Neural cell (in vitro differentiated cells): Measurements from ENCODE around the gene EMID1. TPM values are rescaled to one million over a fixed set of nuclear protein-coding genes. Genes with fewer than 3 reads are reported as not detected.

Experiments
- H2AFZ ChIP-seq: fragments of 200-600, 300-800 bp; sonication (generic), shearing (Covaris generic); 2 replicates; pipeline ENCODE4 v1.6.0; 2014; ENCODE audit warnings: low read depth, mild to moderate bottlenecking, antibody characterized with exemption, low read length, moderate library complexity
- H3F3A ChIP-seq: fragments of 200-600 bp; shearing (Covaris generic); 2 replicates; pipeline ENCODE4 v1.6.1; 2016; ENCODE audit warnings: mild to moderate bottlenecking, moderate library complexity, mixed read lengths, antibody characterized with exemption, low read length; ENCODE audit not compliant: insufficient read depth, poor library complexity, severe bottlenecking
- H3K27ac ChIP-seq: fragments of 200-600, 300-800 bp; sonication (generic), shearing (Covaris generic); 2 replicates; pipeline ENCODE4 v1.5.1; 2014; ENCODE audit warnings: mild to moderate bottlenecking, low read length, moderate library complexity
- H3K27me3 ChIP-seq: fragments of 300-800, 200-600 bp; sonication (generic), shearing (Covaris generic); 2 replicates; pipeline ENCODE4 v1.6.0; 2014; ENCODE audit warnings: mild to moderate bottlenecking, low read depth, low read length, moderate library complexity; ENCODE audit not compliant: insufficient read depth
- H3K36me3 ChIP-seq: fragments of 300-800, 200-600 bp; sonication (generic), shearing (Covaris generic); 2 replicates; pipeline ENCODE4 v1.5.1; 2014; ENCODE audit warnings: mild to moderate bottlenecking, antibody characterized with exemption, low read length, moderate library complexity; ENCODE audit not compliant: insufficient read depth
- H3K4me2 ChIP-seq: fragments of 300-800, 200-600 bp; sonication (generic), shearing (Covaris generic); 2 replicates; pipeline ENCODE4 v1.6.0; 2014; ENCODE audit warnings: mild to moderate bottlenecking, low read length
- H3K4me3 ChIP-seq: fragments of 300-800, 200-600 bp; sonication (generic), shearing (Covaris generic); 2 replicates; pipeline ENCODE4 v1.5.1; 2014; ENCODE audit warnings: mild to moderate bottlenecking, low read length, moderate library complexity
- H3K79me2 ChIP-seq: fragments of 200-600 bp; shearing (Covaris generic); replicated peaks from 2 replicates; pipeline ENCODE4 v1.6.0; 2014; ENCODE audit warnings: mild to moderate bottlenecking, low read length, moderate library complexity; ENCODE audit not compliant: insufficient read depth
- H3K9ac ChIP-seq: fragments of 300-800, 200-600 bp; sonication (generic), shearing (Covaris generic); 2 replicates; pipeline ENCODE4 v1.6.1; 2016; ENCODE audit warnings: mild to moderate bottlenecking, low read length, mixed read lengths
- H3K9me2 ChIP-seq: fragments of 200-600 bp; shearing (Covaris generic); 2 replicates; pipeline ENCODE4 v1.6.1; 2016; ENCODE audit warnings: mild to moderate bottlenecking, low read length, mixed read lengths; ENCODE audit not compliant: insufficient read depth
- H3K9me3 ChIP-seq: fragments of 200-600, 300-800 bp; sonication (generic), shearing (Covaris generic); 2 replicates; pipeline ENCODE4 v1.6.1; 2016; ENCODE audit warnings: mild to moderate bottlenecking, mixed run types, low read length, moderate library complexity, mixed read lengths
- H4K20me1 ChIP-seq: fragments of 200-600 bp; shearing (Covaris generic); 2 replicates; pipeline ENCODE4 v1.6.1; 2016; ENCODE audit warnings: mild to moderate bottlenecking, mixed run types; ENCODE audit not compliant: insufficient read depth
- CTCF ChIP-seq: fragments of 450-650 bp; IDR thresholded peaks from 2 replicates; pipeline ENCODE4 v1.5.1; 2014; ENCODE audit warnings: antibody characterized with exemption, mild to moderate bottlenecking, moderate library complexity; ENCODE audit not compliant: poor library complexity, severe bottlenecking
- EP300 ChIP-seq: fragments of 450-650 bp; conservative IDR thresholded peaks from 2 replicates; pipeline ENCODE4 v1.6.1; 2014; ENCODE audit warnings: antibody characterized with exemption, mild to moderate bottlenecking, moderate library complexity; ENCODE audit not compliant: poor library complexity, severe bottlenecking
- EZH2 ChIP-seq: fragments of 200-600, 300-800 bp; shearing (Covaris generic), sonication (generic); IDR thresholded peaks from 2 replicates; pipeline ENCODE4 v1.6.1; 2014; ENCODE audit warnings: antibody characterized with exemption, low read length, borderline replicate concordance, mild to moderate bottlenecking; ENCODE audit not compliant: insufficient read depth, poor library complexity, severe bottlenecking
- MXI1 ChIP-seq: fragments of 450-650 bp; conservative IDR thresholded peaks from 2 replicates; pipeline ENCODE4 v1.6.1; 2014; ENCODE audit warnings: antibody characterized with exemption, mild to moderate bottlenecking; ENCODE audit not compliant: poor library complexity, severe bottlenecking
- POLR2AphosphoS5 ChIP-seq: IDR thresholded peaks from 2 replicates; pipeline ENCODE4 v1.6.1; 2012
- RAD21 ChIP-seq: fragments of 450-650 bp; conservative IDR thresholded peaks from 2 replicates; pipeline ENCODE4 v1.6.1; 2014; ENCODE audit warnings: antibody characterized with exemption, mild to moderate bottlenecking, moderate library complexity
- REST ChIP-seq: IDR thresholded peaks from 2 replicates; pipeline ENCODE4 v1.6.1; 2012; ENCODE audit warnings: borderline replicate concordance
- SMC3 ChIP-seq: fragments of 450-650 bp; conservative IDR thresholded peaks from 2 replicates; pipeline ENCODE4 v1.6.1; 2014; ENCODE audit warnings: antibody characterized with exemption, mild to moderate bottlenecking, moderate library complexity; ENCODE audit not compliant: poor library complexity
- TAF1 ChIP-seq: IDR thresholded peaks from 2 replicates; pipeline ENCODE4 v1.6.1; 2012; ENCODE audit warnings: low read depth
- polyA minus RNA-seq: library from RNA; depleted of rRNA, polyadenylated mRNA; stranded (reverse); fragments of >200 nt; gene quantifications from 2 replicates; pipeline ENCODE4 v1.2.3, GENCODE V29; 2014
- polyA plus RNA-seq: library from polyadenylated mRNA; depleted of rRNA; stranded (reverse); fragments of >200 nt; gene quantifications from 2 replicates; pipeline ENCODE4 v1.2.3, GENCODE V29; 2014

Gene EMID1
- polyA plus RNA-seq (14.1 and 22.2 TPM in 2 replicates), polyA minus RNA-seq (9.1 and 9.5 TPM in 2 replicates)

- no peaks in the 10 kb centered on the region for H3K36me3 ChIP-seq
- H3K9me2 ChIP-seq: no peaks in the 10 kb centered on the region
- no peaks in the 10 kb centered on the region for H3K27me3 ChIP-seq
- no peaks in the 10 kb centered on the region for H4K20me1 ChIP-seq
- H3K4me3 ChIP-seq: peak within 1 kb of the TSS; percentile 74
- H3K9ac ChIP-seq: peak within 1 kb of the TSS; percentile 66
- H3K79me2 ChIP-seq: no peaks in the 10 kb centered on the region
- H3K27ac ChIP-seq: no peak within 1 kb of the TSS
- peak within 1 kb of the TSS; percentile 15 for H3K4me2 ChIP-seq
- peak within 1 kb of the TSS; percentile 45 for H2AFZ ChIP-seq
- no peaks in the 10 kb centered on the region for H3F3A ChIP-seq
- no peak for TF ChIP-seq RAD21
- no peak for TF ChIP-seq TAF1
- TF ChIP-seq EP300: no peak
- peak; percentile 10 for TF ChIP-seq POLR2AphosphoS5
- peak; percentile 14 for TF ChIP-seq SMC3
- peak; percentile 53 for TF ChIP-seq CTCF
- no peak for TF ChIP-seq REST
- TF ChIP-seq MXI1: no peak
- no peak for TF ChIP-seq EZH2
- H3K9me3 ChIP-seq: no peaks in the 10 kb centered on the region
Measured at GRCh38 chr22:29205594-29206371, at the start of gene EMID1. Gene EMID1 (plus strand): TSS chr22:29205896. CDS start chr22:29206039, 143 bp downstream.

- TF ChIP-seq EP300 (no peak), POLR2AphosphoS5 (no peak), EZH2 (no peak), CTCF (no peak), SMC3 (no peak), MXI1 (no peak), REST (no peak), TAF1 (no peak), RAD21 (no peak)
- H3K9ac ChIP-seq: no peak overlapping the region
- no peaks in the 10 kb centered on the region for H3K27me3 ChIP-seq
- H3K4me2 ChIP-seq: no peak overlapping the region
- H3K4me3 ChIP-seq: no peak overlapping the region
- no peaks in the 10 kb centered on the region for H4K20me1 ChIP-seq
- H3K79me2 ChIP-seq: no peaks in the 10 kb centered on the region
- H3K27ac ChIP-seq: no peak overlapping the region
- no peaks in the 10 kb centered on the region for H3K9me2 ChIP-seq
- no peaks in the 10 kb centered on the region for H3K9me3 ChIP-seq
- H2AFZ ChIP-seq: no peak overlapping the region
- H3F3A ChIP-seq: no peaks in the 10 kb centered on the region
- H3K36me3 ChIP-seq: no peaks in the 10 kb centered on the region
Measured at GRCh38 chr22:29155966-29156365, 49.7 kb upstream of the EMID1 start.
